NB4 (cell line): Measurements from ENCODE around the gene POT1.

Experiments
- MAX ChIP-seq: IDR thresholded peaks from 2 replicates; pipeline ENCODE4 v1.6.1; 2011; ENCODE audit warnings: low read depth, low read length
- MYC ChIP-seq: IDR thresholded peaks from 2 replicates; pipeline ENCODE4 v1.6.1; 2011; ENCODE audit warnings: low read depth, low read length
- POLR2A ChIP-seq: IDR thresholded peaks from 2 replicates; pipeline ENCODE4 v1.6.1; 2011; ENCODE audit warnings: mild to moderate bottlenecking; ENCODE audit not compliant: insufficient read length; ENCODE audit errors: extremely low read depth
- TF ChIP-seq, protein P1 (sequence below): IDR thresholded peaks from one replicate; pipeline ENCODE4 v1.5.1; 2012; ENCODE audit warnings: low read depth, low read length

DNA sequence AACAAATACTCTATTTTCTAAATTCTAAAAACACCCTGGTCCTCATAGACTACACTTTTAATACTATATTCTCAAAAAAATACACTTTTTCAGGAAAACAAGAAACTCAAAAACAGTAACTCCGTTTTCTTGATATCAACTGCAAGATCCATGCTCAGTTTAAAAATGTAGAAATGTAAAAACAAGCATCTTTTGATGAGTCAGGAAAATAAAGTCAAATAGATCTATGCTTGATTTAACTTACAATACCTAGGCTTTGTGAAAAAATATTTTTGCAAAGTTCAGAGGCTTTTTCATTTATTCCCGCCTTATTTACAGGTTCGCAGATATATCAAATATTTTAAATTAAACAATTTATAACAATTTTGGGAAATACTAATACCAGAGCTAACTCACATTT, 33.6 kb downstream of the POT1 start:
- TF ChIP-seq POLR2A (no peak), MAX (no peak), MYC (no peak)
- TF ChIP-seq, protein P1, sequence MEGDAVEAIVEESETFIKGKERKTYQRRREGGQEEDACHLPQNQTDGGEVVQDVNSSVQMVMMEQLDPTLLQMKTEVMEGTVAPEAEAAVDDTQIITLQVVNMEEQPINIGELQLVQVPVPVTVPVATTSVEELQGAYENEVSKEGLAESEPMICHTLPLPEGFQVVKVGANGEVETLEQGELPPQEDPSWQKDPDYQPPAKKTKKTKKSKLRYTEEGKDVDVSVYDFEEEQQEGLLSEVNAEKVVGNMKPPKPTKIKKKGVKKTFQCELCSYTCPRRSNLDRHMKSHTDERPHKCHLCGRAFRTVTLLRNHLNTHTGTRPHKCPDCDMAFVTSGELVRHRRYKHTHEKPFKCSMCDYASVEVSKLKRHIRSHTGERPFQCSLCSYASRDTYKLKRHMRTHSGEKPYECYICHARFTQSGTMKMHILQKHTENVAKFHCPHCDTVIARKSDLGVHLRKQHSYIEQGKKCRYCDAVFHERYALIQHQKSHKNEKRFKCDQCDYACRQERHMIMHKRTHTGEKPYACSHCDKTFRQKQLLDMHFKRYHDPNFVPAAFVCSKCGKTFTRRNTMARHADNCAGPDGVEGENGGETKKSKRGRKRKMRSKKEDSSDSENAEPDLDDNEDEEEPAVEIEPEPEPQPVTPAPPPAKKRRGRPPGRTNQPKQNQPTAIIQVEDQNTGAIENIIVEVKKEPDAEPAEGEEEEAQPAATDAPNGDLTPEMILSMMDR, result no peak
